22Rv1 (cell line): ENCODE results near the gene SCRN3.

ENCODE experiments used
- ZFX ChIP-seq: fragments of 450-650 bp; IDR thresholded peaks from 2 replicates; pipeline ENCODE4 v1.6.1; 2017; ENCODE audit warnings: antibody characterized with exemption, borderline replicate concordance
- TF ChIP-seq, protein P1 (sequence below): fragments of 450-650 bp; IDR thresholded peaks from 2 replicates; pipeline ENCODE4 v1.5.1; 2017; ENCODE audit warnings: mild to moderate bottlenecking

- TF ChIP-seq, protein P1, sequence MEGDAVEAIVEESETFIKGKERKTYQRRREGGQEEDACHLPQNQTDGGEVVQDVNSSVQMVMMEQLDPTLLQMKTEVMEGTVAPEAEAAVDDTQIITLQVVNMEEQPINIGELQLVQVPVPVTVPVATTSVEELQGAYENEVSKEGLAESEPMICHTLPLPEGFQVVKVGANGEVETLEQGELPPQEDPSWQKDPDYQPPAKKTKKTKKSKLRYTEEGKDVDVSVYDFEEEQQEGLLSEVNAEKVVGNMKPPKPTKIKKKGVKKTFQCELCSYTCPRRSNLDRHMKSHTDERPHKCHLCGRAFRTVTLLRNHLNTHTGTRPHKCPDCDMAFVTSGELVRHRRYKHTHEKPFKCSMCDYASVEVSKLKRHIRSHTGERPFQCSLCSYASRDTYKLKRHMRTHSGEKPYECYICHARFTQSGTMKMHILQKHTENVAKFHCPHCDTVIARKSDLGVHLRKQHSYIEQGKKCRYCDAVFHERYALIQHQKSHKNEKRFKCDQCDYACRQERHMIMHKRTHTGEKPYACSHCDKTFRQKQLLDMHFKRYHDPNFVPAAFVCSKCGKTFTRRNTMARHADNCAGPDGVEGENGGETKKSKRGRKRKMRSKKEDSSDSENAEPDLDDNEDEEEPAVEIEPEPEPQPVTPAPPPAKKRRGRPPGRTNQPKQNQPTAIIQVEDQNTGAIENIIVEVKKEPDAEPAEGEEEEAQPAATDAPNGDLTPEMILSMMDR, result no peak
- TF ChIP-seq ZFX, result no peak
These were observed 2.2 kb downstream of the SCRN3 start for GRCh38 chr2:174397773-174398172.
